Vagina (tissue), 2 donors: Measurements from ENCODE around the gene SLC25A26. TPM values are rescaled to one million over a fixed set of nuclear protein-coding genes. Genes with fewer than 3 reads are reported as not detected.

Experiments
- DNase-seq, 2 donors: peaks; one replicate each; pipeline ENCODE4 v3.0.0-alpha.2; 2017; ENCODE audit errors: extremely low spot score in 2 of 2
- H3K27ac ChIP-seq: fragments of 200-600 bp; sonication (generic); one replicate; pipeline ENCODE4 v1.5.1; 2019
- H3K27me3 ChIP-seq: fragments of 200-600 bp; sonication (generic); one replicate; pipeline ENCODE4 v1.5.1; 2019
- H3K36me3 ChIP-seq, 2 donors: fragments of 200-600 bp; sonication (generic); one replicate each; pipeline ENCODE4 v1.5.1; 2017 to 2019
- H3K4me1 ChIP-seq: fragments of 200-600 bp; sonication (generic); one replicate; pipeline ENCODE4 v1.5.1; 2019
- H3K4me3 ChIP-seq, 2 donors: fragments of 200-600 bp; sonication (generic); 1 replicate in 1 of 2; 2 replicates in 1 of 2; pipeline ENCODE4 v1.5.1; 2016 to 2019
- H3K9me3 ChIP-seq: fragments of 200-600 bp; sonication (generic); one replicate; pipeline ENCODE4 v1.5.1; 2019
- CTCF ChIP-seq, 3 experiments: fragments of 450-650 bp in 2 of 3; fragments of 200-600 bp in 1 of 3; sonication (generic) in 1 of 3; IDR thresholded peaks; one replicate each; pipeline ENCODE4 v1.5.1; 2017 to 2019; ENCODE audit warnings: antibody characterized with exemption in 3 of 3, mild to moderate bottlenecking in 2 of 3, moderate library complexity in 2 of 3
- POLR2A ChIP-seq, 2 donors: fragments of 450-650 bp; IDR thresholded peaks; one replicate each; pipeline ENCODE4 v1.6.1; 2017; ENCODE audit warnings: antibody characterized with exemption in 2 of 2, mild to moderate bottlenecking in 2 of 2, moderate library complexity in 2 of 2
- POLR2AphosphoS5 ChIP-seq, 2 donors: sonication (generic); formaldehyde crosslinking; IDR thresholded peaks; one replicate each; pipeline ENCODE4 v1.9.0; 2017; ENCODE audit warnings: antibody characterized with exemption in 2 of 2, mild to moderate bottlenecking in 2 of 2, low read depth in 1 of 2; ENCODE audit not compliant: insufficient read depth in 1 of 2
- intact Hi-C: fragments of 100-400 bp; cut with DNase I; formaldehyde crosslinking; loops from one replicate; pipeline ENCODE4 v1.15.1; 2023
- total RNA-seq: library from RNA; depleted of rRNA; stranded (reverse); fragments of >200 nt; gene quantifications from one replicate; pipeline ENCODE4 v1.2.3, GENCODE V29; 2016

SLC25A26 gene
- total RNA-seq, 1 donor from 2014 or later: 21.6 TPM

- intact Hi-C loops: no loop called here
- H3K27me3 ChIP-seq: no peaks in the 10 kb centered on the region
- H3K4me3 ChIP-seq: no peak overlapping the region
- no peaks in the 10 kb centered on the region for H3K36me3 ChIP-seq
- TF ChIP-seq POLR2AphosphoS5 (IDR thresholded peaks at IDR 0.05; ENCODE audit: insufficient read depth in 1 of 2, low read depth in 1 of 2): no peak
- H3K27ac ChIP-seq: no peak overlapping the region
- DNase-seq: peak in 1 of 2 donors; percentile 16
- H3K9me3 ChIP-seq: no peaks in the 10 kb centered on the region
- H3K4me1 ChIP-seq: no peaks in the 10 kb centered on the region
Observed at GRCh38 chr3:66206806-66207205, 14.0 kb upstream of the SLC25A26 start.

GRCh38 chr3:66208189-66208588 is 12.6 kb upstream of the SLC25A26 start:
- intact Hi-C loops: no loop called here
- H3K27ac ChIP-seq: no peak overlapping the region
- no peak for DNase-seq
- no peaks in the 10 kb centered on the region for H3K36me3 ChIP-seq
- no peak overlapping the region for H3K4me3 ChIP-seq
- TF ChIP-seq CTCF (IDR thresholded peaks at IDR 0.05) (no peak), POLR2A (IDR thresholded peaks at IDR 0.05) (no peak), POLR2AphosphoS5 (IDR thresholded peaks at IDR 0.05; ENCODE audit: insufficient read depth in 1 of 2, low read depth in 1 of 2) (no peak)
- no peaks in the 10 kb centered on the region for H3K27me3 ChIP-seq
- H3K9me3 ChIP-seq: no peaks in the 10 kb centered on the region
- no peaks in the 10 kb centered on the region for H3K4me1 ChIP-seq

GRCh38 chr3:66210687-66211295 is 10.0 kb upstream of the SLC25A26 start:
- intact Hi-C loops: no loop called here
- no peak for TF ChIP-seq POLR2AphosphoS5 (IDR thresholded peaks at IDR 0.05; ENCODE audit: insufficient read depth in 1 of 2, low read depth in 1 of 2)
- no peak for TF ChIP-seq POLR2A (IDR thresholded peaks at IDR 0.05)
- no peak for TF ChIP-seq CTCF (IDR thresholded peaks at IDR 0.05)
- Histone ChIP-seq H3K4me3 (no peak overlapping the region), H3K4me1 (no peaks in the 10 kb centered on the region), H3K9me3 (no peaks in the 10 kb centered on the region), H3K27me3 (no peaks in the 10 kb centered on the region), H3K36me3 (no peaks in the 10 kb centered on the region), H3K27ac (no peak overlapping the region)
- no peak for DNase-seq

- Histone ChIP-seq H3K27me3 (no peaks in the 10 kb centered on the region), H3K4me3 (no peak overlapping the region), H3K9me3 (no peaks in the 10 kb centered on the region), H3K36me3 (no peaks in the 10 kb centered on the region), H3K27ac (no peak overlapping the region), H3K4me1 (no peaks in the 10 kb centered on the region)
- intact Hi-C loops: no loop called here
- no peak for TF ChIP-seq POLR2A (IDR thresholded peaks at IDR 0.05)
- TF ChIP-seq POLR2AphosphoS5 (IDR thresholded peaks at IDR 0.05; ENCODE audit: insufficient read depth in 1 of 2, low read depth in 1 of 2): no peak
- TF ChIP-seq CTCF (IDR thresholded peaks at IDR 0.05): no peak
- no peak for DNase-seq
Observed at GRCh38 chr3:66211779-66212178, 9.0 kb upstream of the SLC25A26 start.

GRCh38 chr3:66215106-66215505 is 5.7 kb upstream of the SLC25A26 start:
- intact Hi-C loops: no loop called here
- H3K27ac ChIP-seq: no peak overlapping the region

More at GRCh38 chr3:66215106-66215505, 5.7 kb upstream of the SLC25A26 start:
- Histone ChIP-seq H3K36me3 (no peaks in the 10 kb centered on the region), H3K4me3 (no peak overlapping the region), H3K9me3 (no peaks in the 10 kb centered on the region), H3K27me3 (no peaks in the 10 kb centered on the region), H3K4me1 (peaks cover 2% of the 10 kb centered on the region)
- TF ChIP-seq CTCF (IDR thresholded peaks at IDR 0.05) (no peak), POLR2A (IDR thresholded peaks at IDR 0.05) (no peak), POLR2AphosphoS5 (IDR thresholded peaks at IDR 0.05; ENCODE audit: insufficient read depth in 1 of 2, low read depth in 1 of 2) (no peak)
- no peak for DNase-seq
